Brain pericyte (primary cell): ENCODE measurements around the gene CCM2.

Source experiments
- DNase-seq: peaks from one replicate; pipeline ENCODE4 v3.0.0-alpha.2; 2012; ENCODE audit warnings: low read depth, low spot score

The CCM2 gene

DNA sequence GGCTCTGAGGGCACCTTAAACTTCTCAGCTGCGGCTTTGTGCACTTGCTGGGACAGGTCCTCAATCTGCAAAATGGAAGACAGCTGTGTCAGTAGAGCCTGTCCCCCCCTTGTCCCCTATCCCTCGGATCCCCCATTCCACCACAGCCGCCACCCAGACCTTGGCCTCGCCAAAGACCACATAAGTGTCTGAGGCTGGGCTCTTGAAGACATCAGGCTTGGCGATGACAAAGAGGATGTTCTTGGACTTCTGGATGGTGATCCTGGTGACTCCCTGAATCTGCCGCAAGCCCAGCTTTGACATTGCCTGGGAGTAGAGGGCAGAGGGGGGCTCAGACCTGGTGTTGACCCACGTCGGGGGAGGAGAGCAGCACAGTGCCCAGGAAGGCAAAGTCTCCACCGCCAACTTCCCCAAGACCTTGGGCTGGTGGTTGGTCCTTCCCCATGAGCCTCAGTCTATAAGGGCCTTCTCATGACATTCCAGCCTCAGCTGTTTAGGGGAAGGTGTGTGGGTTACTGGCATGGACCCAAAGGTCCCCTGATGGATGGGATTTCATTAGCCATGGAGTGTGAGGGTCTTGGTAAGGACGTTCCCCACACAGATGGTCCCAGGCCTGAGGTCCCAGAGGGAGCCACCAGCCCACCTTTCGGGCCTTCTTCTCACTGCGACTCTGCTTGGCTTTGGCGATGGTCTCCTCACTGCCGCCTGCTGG is 81.1 kb downstream of the CCM2 start:
- DNase-seq: no peak

- no peak for DNase-seq
These were observed 81.6 kb downstream of the CCM2 start for GRCh38 chr7:45081670-45081974.

DNA sequence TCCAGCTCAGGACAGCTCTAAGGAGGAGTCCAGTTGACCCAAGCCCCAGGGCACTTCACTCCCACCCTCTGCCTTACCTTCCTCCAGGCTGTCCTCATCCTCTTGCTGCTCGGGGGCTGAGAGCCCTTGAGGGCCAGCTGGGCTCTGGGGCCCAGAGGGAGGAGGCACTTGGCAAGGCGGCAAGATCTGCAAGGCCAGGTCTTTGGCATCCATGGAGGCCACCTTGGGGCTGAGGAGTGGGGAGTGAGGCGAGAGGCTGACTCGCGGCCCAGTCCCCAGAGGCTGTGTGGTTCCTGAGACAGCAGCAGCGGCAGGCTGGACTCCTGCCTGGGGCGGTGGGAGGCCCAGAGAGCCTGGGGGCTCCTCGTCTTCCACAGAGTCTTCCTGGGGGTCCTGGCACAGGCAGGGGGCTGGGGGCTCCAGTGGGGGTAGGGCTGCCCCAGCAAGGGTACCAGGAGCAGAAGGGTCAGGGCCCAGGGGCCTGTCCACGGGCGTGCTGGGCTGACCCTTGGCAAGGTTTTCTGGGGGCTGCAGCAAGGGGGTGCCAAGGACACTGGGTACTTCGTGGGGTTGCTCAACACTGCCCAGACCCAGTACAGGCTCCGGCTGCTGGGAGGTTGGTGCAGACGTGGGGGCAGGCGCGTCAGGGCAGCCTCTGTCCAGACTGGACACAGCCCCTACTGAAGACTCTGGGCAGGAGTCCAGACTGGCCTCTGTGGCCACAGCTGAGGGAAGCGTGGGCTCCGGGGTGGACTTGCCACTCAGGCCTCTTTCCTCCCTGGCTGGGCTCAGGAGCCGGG is 82.2 kb downstream of the CCM2 start:
- no peak for DNase-seq

DNA sequence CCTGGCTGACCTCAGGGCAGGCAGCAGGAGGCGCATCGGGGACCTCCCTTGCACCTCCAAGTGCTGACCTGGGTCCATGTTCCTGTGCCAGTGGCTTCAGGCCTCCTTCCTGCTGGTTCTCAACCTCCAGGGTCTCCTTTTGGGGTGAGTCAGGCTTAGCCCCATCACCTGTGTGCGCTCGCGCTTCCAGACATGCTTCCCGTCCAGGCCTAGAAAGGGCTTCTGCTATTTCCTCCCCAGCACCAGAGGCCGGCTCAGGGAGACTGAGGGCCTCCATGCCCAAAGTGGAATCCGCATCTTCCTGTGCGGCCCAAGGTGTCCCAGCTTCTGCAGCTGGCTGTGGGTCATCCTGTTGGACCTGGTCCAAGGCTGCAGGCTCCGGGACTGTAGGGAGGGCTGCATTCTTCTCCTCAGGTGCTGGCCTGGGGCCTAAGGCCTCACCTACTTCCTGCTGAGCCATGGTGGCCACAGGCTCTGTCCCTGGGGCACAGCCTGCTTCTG is 82.9 kb downstream of the CCM2 start:
- DNase-seq: no peak

GRCh38 chr7:45084336-45084735 is 84.3 kb downstream of the CCM2 start:
- no peak for DNase-seq

DNA sequence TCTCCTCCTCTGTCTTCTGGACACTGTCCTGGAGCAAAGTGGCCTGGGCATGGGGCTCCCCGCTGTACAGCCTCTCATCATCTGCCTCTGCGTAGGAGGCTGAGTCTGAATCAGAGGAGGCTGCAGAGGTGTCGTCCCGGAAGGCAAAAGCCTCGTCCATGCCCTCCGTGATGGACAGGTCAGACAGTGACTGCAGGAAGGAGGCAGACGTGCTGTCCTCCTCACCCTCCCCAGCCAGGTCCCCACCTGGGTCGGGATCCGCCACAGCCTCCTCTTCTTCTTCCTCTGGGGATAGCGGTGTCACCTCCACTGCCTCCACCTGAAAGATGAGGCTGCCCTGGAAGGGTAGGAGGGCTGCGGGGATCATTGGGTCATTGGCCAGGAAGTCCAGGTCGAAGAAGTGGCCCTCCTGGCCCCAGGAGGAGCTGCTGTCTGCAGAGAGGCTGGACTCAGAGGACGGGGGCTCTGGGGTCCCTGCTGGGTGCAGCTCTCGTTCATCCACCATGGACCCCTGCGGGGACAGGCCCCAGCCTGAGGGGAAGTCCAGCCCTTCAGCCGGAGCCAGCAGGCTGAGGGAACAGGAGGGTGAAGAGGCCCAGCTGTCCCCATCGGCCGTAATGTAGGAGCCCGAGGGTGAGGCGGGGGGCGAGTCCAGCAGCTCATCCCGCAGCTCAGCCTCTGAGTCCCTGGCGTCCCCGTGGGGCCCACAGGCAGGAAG is 85.1 kb downstream of the CCM2 start:
- no peak for DNase-seq

- no peak for DNase-seq
These were observed 85.7 kb downstream of the CCM2 start for GRCh38 chr7:45085619-45086200.

- no peak for DNase-seq
These were observed 86.5 kb downstream of the CCM2 start for GRCh38 chr7:45086331-45087065.

DNA sequence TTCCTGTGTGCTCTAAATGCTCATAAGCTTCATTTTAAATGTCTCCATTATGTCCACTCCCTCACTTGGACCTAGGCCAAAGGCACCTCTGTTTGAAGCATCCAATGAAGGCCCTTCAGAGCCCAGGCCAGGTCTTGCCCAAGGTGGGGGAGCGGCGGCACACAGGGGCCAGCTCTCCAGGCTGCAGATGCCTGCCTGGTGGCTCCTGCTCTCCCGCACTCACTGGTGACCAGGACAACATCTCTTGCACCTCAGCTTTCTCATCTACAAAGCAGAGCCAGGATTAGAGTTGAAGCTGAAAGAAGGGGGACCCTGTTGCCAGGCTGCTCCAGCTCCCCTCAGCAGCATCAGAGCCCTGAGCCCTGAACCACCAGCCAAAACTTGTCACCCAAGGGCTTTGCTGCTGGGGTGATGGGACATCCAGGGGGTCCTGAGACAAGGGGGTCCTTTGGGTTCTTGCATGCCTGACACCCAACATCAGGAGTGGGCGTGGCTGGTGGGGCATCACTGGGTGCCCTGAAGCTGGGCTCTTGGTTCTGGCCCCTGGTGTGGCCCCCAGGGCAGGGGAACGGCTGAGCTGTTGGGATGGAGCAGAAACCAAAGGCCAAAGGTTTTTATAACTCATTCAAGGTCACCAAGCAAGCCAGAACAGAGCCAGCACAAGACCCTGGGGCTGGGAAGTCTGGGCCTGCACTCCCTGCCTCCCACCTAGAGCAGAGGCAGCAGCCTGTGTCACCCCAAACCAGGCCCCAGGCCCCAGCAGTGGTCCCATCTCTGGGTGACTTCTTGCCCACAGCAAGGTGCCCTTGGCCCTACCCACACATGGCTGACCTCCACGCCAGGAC is 87.5 kb downstream of the CCM2 start:
- no peak for DNase-seq

- no peak for DNase-seq
These were observed 88.2 kb downstream of the CCM2 start for GRCh38 chr7:45088146-45088701.

GRCh38 chr7:45088821-45089340 is 88.9 kb downstream of the CCM2 start, which contains the start of gene NACAD:
TSS of gene NACAD (minus strand) at chr7:45088969. CDS start at chr7:45088894, 75 bp downstream.
- DNase-seq: no peak

- DNase-seq: no peak
These were observed 89.4 kb downstream of the CCM2 start for GRCh38 chr7:45089341-45089891.

DNA sequence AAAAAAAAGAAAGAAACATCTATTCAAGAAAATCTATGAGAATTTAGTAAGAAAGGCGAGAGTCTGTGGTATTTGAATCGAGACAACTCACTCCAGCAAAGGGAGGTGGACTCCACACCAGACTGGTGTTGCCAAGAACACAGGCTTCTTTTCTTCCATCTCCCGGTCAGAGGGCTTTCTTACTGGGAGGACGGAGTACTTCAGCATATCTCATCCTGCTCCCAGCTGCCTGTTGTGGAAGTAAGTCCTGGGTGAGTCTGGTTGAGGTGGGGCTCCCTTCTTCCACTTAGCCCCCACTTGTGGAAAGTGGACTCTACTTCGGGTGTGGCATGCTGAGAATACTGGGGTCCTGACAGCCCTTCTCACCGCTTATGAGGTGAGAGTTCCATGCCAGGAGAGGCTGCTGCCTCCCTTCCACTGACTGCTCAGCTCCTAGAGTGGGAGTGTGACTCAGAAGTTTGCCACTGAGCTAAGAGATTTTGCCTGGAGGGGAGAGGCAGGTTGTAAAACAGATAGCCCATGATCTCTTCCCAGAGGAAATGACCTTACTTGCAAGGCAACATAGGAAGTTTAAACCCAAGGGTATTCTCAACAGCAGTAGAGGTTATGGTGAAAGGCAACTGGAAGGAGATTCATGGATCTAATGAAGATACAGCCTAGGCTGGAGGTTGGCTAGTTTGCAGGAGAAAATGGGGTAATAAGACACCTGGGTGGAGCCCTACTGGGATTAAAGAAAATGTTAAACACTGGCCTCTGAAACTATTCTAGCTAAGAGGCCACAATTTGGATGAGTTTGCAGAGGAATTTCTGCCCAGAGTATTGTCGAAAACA is 92.3 kb downstream of the CCM2 start:
- no peak for DNase-seq

- no peak for DNase-seq
These were observed 92.9 kb downstream of the CCM2 start for GRCh38 chr7:45092931-45093235.

- DNase-seq: no peak
These were observed 99.2 kb downstream of the CCM2 start for GRCh38 chr7:45098983-45099839.

DNA sequence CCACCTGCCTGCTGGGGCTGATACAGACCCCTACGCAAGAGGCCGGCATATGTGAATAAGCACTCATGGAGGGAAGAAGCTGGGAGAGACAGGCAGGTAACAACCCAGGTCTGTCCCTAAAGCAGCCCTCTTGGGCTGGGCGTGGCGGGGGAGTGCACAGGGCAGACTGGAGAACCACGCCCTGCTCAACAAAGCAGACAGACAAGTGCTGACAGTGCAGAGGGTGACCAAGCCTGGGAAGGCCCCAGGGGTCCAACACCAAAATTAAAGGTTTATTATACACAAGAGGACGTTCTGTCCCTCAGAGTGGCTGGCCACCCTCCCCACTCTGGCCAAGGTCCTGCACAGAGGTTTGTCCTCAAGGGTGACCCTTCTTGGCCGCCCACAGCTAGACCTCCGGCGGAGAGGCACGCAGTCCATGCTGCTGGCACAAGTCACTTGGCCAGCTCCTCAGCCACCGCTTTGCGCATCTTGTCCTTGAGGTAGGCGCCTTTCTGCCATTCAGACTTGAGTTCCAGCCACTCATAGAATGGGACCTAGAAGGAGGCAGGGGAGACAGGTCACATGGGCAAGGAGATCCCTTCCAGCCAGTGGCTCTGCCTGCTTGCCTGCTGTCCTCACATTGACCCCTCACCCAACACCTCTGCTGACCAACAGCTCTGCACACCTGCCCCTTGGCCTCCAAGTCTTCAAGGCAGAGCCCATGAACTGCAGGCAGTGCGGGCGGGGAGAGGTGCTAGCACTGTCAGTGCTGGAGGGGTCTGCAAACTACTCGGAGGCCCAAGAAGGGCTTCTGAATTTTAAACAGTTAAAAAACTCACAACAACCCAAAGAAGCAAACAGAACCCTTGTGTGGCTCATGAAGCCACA is 100.1 kb downstream of the CCM2 start:
- DNase-seq: no peak
